ENCODE results near the gene BTAF1. TPM values are rescaled to one million over a fixed set of nuclear protein-coding genes. Genes with fewer than 3 reads are reported as not detected.
"Not testable (repeated sequence)": the region's sequence is repeated elsewhere in the genome, so short reads cannot be mapped to it uniquely, and the experiment has no call there.

BTAF1 gene
- total RNA-seq, result 10 to 100 TPM; 50.0 to 52.4 TPM

- ChIA-PET POLR2A (interaction anchor here (0.6 to 3.4 kb wide), 10 partner anchors 8 to 669 kb away, joined by 3 to 27 read pairs (median 4); partner anchors contain the start of genes FGFBP3, KIF11 and TNKS2), CTCF (interaction anchor here (0.9 to 1.3 kb wide), 3 partner anchors 8 to 21 kb away, joined by 3 read pairs; no protein-coding TSS in a partner anchor)
Measured at GRCh38 chr10:91923371-91924211, at the start of gene BTAF1. TSS of gene BTAF1 (plus strand) at chr10:91923770. CDS start at chr10:91924077, 307 bp downstream.

- POLR2A ChIA-PET, result no interaction called here
- CTCF ChIA-PET, result no interaction called here
Measured at GRCh38 chr10:91875156-91875555, 48.4 kb upstream of the BTAF1 start.

- CTCF ChIA-PET, result no interaction called here
- POLR2A ChIA-PET, result no interaction called here
Measured at GRCh38 chr10:91875779-91876178, 47.8 kb upstream of the BTAF1 start.

GRCh38 chr10:91879515-91880170 is 43.9 kb upstream of the BTAF1 start:
- ChIA-PET CTCF (no interaction called here), POLR2A (no interaction called here)

- ChIA-PET CTCF (no interaction called here), POLR2A (no interaction called here)
Measured at GRCh38 chr10:91880310-91880709, 43.3 kb upstream of the BTAF1 start.

GRCh38 chr10:91883549-91884444 is 39.8 kb upstream of the BTAF1 start:
- POLR2A ChIA-PET, result no interaction called here
- CTCF ChIA-PET, result no interaction called here

GRCh38 chr10:91884536-91884935 is 39.0 kb upstream of the BTAF1 start:
- CTCF ChIA-PET, result no interaction called here
- POLR2A ChIA-PET, result no interaction called here

GRCh38 chr10:91885362-91886079 is 38.0 kb upstream of the BTAF1 start:
- ChIA-PET CTCF (no interaction called here), POLR2A (no interaction called here)

- ChIA-PET POLR2A (interaction anchor here (1.0 kb wide), 1 partner anchor 21 kb away, joined by 5 read pairs; no protein-coding TSS in a partner anchor), CTCF (interaction anchor here (0.9 to 1.5 kb wide), 2 partner anchors 12 to 21 kb away, joined by 3 to 7 read pairs; partner anchors contain the start of gene FGFBP3)
Measured at GRCh38 chr10:91886954-91887271, 36.7 kb upstream of the BTAF1 start.

- ChIA-PET CTCF (interaction anchor here (0.9 to 1.5 kb wide), 2 partner anchors 12 to 21 kb away, joined by 3 to 7 read pairs; partner anchors contain the start of gene FGFBP3), POLR2A (interaction anchor here (1.0 kb wide), 1 partner anchor 21 kb away, joined by 5 read pairs; no protein-coding TSS in a partner anchor)
Measured at GRCh38 chr10:91887272-91888076, 36.1 kb upstream of the BTAF1 start.

- CTCF ChIA-PET, result no interaction called here
- POLR2A ChIA-PET, result no interaction called here
Measured at GRCh38 chr10:91891125-91892001, 32.2 kb upstream of the BTAF1 start.

GRCh38 chr10:91893051-91893450 is 30.5 kb upstream of the BTAF1 start:
- ChIA-PET POLR2A (interaction anchor here (0.5 kb wide), 1 partner anchor 71 kb away, joined by 4 read pairs; no protein-coding TSS in a partner anchor), CTCF (interaction anchor here (0.5 to 1.6 kb wide), 2 partner anchors 36 to 60 kb away, joined by 3 read pairs; no protein-coding TSS in a partner anchor)

GRCh38 chr10:91894261-91894685 is 29.3 kb upstream of the BTAF1 start:
- POLR2A ChIA-PET, CTCF ChIA-PET: not testable (repeated sequence)

GRCh38 chr10:91896212-91896756 is 27.3 kb upstream of the BTAF1 start:
- POLR2A ChIA-PET, result no interaction called here
- CTCF ChIA-PET, result no interaction called here

- ChIA-PET CTCF (no interaction called here), POLR2A (interaction anchor here (0.8 kb wide), 1 partner anchor 10 kb away, joined by 3 read pairs; no protein-coding TSS in a partner anchor)
Measured at GRCh38 chr10:91897421-91897820, 26.1 kb upstream of the BTAF1 start.

- ChIA-PET CTCF (interaction anchor here (0.8 kb wide), 1 partner anchor 211 kb away, joined by 3 read pairs; no protein-coding TSS in a partner anchor), POLR2A (interaction anchor here (0.5 kb wide), 1 partner anchor 11 kb away, joined by 3 read pairs; no protein-coding TSS in a partner anchor)
Measured at GRCh38 chr10:91901784-91902677, 21.5 kb upstream of the BTAF1 start.

All from activated CD8-positive, alpha-beta memory T cell treated with anti-CD3 and anti-CD28 coated beads for 36 hours (primary cell).